GM04503 (cell line): ENCODE data around the gene ACOT7.
"Not testable (repeated sequence)": the region's sequence is repeated elsewhere in the genome, so short reads cannot be mapped to it uniquely, and the experiment has no call there.

Experiments
- DNase-seq: peaks from one replicate; pipeline ENCODE4 v3.0.0-alpha.2; 2012; ENCODE audit warnings: low read depth

Gene ACOT7

GRCh38 chr1:6396998-6397397, 3.4 kb upstream of the ACOT7 start:
- no peak for DNase-seq

GRCh38 chr1:6395781-6396244, 2.2 kb upstream of the ACOT7 start:
- DNase-seq, result not testable (repeated sequence)

- not testable (repeated sequence) for DNase-seq
Measured at GRCh38 chr1:6395130-6395529, 1.6 kb upstream of the ACOT7 start.

- no peak for DNase-seq
Measured at GRCh38 chr1:6392809-6393399, 663 bp downstream of the ACOT7 start.

- no peak for DNase-seq
Measured at GRCh38 chr1:6391951-6392808, 1.4 kb downstream of the ACOT7 start.

GRCh38 chr1:6389971-6390370, 3.6 kb downstream of the ACOT7 start:
- no peak for DNase-seq

GRCh38 chr1:6386371-6386949, 7.1 kb downstream of the ACOT7 start:
- no peak for DNase-seq

- no peak for DNase-seq
Measured at GRCh38 chr1:6385488-6386191, 7.9 kb downstream of the ACOT7 start.

GRCh38 chr1:6384962-6385361, 8.6 kb downstream of the ACOT7 start:
- no peak for DNase-seq

GRCh38 chr1:6384135-6384534, 9.4 kb downstream of the ACOT7 start:
- DNase-seq, result no peak

- no peak for DNase-seq
Measured at GRCh38 chr1:6380037-6380436, 13.5 kb downstream of the ACOT7 start.

GRCh38 chr1:6378096-6378746, 15.3 kb downstream of the ACOT7 start:
- DNase-seq, result no peak

GRCh38 chr1:6373961-6374720, 19.4 kb downstream of the ACOT7 start:
- no peak for DNase-seq

GRCh38 chr1:6372236-6372635, 21.3 kb downstream of the ACOT7 start:
- not testable (repeated sequence) for DNase-seq

GRCh38 chr1:6370006-6370405, 23.6 kb downstream of the ACOT7 start:
- no peak for DNase-seq

- DNase-seq, result no peak
Measured at GRCh38 chr1:6367381-6368012, 26.1 kb downstream of the ACOT7 start.

- DNase-seq, result no peak
Measured at GRCh38 chr1:6365047-6365446, 28.5 kb downstream of the ACOT7 start.

GRCh38 chr1:6363085-6363884, 30.3 kb downstream of the ACOT7 start:
- DNase-seq, result not testable (repeated sequence)

GRCh38 chr1:6361124-6361775, 32.3 kb downstream of the ACOT7 start:
- DNase-seq, result no peak
